Stimulated activated naive CD4-positive, alpha-beta T cell treated with Interleukin-2 at 50 U/mL for 16 hours (primary cell): ENCODE measurements around the gene AARSD1.
"Not testable (repeated sequence)": the region's sequence is repeated elsewhere in the genome, so short reads cannot be mapped to it uniquely, and the experiment has no call there.

Experiments used
- DNase-seq: peaks from one replicate; lab custom pipeline; 2025; lab: John Stamatoyannopoulos, UW

The AARSD1 gene

DNA sequence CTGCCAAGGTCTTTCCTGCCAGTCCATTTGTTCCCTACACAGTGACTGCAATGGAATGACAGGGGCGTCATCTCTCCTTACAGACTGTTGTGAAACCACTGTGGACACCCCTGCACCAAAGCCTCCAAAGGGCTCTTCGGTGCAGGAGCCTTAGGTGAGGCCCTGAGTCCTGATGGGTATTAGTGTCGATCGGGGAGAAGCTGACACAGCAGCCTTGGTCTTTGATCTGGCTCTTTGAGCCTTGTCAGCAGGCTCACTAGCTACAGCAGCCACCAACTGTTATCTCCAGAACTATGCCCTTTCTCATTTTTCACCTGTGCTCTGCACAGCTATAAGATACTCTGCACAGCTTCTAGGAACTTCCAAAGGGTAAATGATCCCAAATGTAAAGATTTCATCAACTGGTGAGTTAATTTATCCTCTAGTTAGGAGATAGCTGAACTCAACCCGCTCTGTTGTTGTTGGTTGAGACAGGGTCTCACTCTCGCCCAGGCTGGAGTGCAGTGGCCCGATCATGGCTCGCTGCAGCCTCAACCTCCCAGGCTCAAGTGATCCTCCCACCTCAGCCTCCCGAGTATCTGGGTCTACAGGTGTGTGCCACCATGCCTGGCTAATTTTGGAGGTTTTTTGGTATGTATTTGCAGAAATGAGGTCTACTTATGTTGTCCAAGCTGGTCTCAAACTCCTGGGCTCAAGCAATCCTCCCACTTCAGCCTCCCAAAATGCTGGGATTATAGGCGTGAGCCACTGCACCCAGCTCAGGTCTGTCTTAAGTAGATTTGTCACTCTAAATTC lies 44.0 kb downstream of the AARSD1 start:
- DNase-seq = no peak

DNA sequence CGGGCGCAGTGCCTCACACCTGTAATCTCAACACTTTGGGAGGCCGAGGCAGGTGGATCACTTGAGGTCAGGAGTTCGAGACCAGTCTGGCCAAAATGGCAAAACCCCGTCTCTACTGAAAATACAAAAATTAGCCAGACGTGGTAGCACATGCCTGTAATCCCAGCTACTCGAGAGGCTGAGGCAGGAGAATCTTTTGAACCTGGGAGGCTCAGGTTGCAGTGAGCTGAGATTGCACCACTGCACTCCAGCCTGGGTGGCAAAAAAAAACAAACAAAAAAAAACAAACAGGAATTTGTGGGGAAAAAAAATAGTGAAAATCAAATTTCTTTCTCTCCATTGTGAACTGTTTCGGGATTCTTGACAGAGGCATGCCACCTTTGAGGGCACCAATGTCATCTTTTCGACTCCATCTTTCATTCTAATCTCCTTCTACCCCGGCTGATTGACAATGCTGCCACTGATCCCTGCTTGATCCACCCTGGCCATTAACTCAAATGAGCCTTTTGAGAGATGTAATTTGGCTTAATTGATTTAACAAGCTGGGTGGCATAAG lies 44.7 kb downstream of the AARSD1 start:
- not testable (repeated sequence) for DNase-seq

DNA sequence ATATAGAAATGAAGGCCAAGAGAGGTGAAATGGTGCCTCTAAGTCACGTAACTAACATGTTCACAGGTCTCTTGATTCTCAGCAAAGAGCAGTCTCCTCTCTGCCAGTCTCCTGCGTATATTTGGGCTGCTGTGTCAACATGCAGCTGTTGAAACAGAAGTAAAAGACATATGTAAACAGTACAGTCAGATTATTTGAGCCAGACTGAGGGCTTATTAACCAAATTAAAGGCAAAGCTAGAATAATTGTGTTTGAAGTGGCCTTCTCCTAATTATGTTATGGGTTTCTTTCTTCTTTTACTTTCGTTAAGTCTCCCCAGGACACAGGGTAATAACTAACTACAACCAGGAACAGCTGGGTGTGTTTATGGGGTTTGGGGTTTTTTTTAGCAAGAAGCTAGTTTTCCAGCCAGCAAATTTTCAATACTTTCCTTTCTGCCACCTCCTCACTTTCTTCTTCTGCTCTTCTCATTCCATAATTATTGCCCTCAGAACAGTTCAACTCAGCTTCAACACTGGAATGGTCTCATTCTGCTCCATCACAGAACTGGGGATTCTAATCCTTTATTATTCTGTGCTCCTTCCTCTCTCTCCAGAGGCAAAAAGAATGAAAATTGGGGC lies 45.2 kb downstream of the AARSD1 start:
- DNase-seq = no peak

DNA sequence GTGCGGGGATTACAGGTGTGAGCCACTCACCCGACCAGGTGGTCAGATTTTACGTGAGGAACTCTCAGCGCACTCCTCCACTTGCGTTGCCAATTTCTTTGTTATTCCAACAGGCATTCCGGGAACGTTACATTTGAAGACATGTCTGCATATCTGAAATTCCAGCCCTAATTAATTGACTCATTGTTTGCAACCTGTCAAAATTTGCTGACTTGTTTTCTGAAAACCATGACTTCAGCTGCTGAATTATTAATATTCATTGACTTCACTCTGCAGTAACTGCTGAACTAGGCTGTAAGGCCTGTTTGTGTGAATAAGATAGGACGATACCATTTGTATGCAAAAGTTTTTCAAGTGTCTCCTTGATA lies 47.0 kb downstream of the AARSD1 start:
- DNase-seq = no peak

DNA sequence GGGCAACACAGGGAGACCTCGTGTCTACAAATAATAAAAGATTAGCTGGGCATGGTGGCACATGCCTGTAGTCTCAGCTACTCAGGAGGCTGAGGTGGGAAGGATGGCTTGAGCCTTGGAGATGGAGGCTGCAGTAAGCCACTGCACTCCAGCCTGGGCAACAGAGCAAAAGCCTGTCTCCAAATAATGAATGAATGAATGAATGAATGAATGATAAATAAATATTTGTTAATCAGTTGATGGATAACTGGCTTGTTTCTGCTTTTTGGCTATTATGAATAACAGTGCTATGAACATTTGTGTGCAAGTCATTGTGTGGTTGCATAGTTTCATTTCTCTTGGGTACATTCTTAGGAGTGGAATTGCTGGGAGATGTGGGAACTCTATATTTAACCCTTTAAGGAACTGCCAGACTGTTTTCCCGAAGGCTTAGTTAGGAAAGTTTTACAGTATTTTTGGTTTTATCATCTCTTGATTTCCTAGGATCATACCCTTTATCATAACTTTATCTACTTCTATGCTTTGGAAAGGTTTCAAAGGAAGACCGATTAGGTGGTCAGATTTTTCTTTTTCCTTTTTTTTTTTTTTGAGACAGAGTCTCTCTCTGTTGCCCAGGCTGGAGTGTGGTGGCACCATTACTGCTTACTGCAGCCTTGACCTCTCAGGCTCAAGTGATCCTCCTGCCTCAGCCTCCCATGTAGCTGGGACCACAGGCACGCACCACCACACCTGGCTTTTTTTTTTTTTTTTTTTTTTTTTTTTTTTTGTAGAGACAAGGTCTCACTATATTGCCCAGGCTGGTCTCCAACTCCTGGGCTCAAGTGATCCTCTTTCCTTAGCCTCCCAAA lies 47.6 kb downstream of the AARSD1 start:
- DNase-seq = not testable (repeated sequence)

DNA sequence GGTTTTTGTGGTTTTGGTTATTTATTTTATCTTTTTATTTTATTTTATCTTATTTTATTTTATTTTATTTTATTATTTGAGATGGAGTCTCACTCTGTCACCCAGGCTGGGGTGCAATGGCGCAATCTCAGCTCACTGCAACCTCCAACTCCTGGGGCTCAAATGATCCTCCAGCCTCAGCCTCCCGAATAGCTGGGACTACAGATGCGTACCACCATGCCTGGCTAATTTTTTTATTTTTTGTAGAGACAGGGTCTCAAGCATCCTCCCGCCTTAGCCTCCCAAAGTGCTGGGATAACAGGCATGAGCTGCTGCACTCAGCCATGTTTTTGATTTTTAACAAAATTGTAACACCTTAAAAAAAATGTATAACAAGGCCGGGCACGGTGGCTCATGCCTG lies 49.0 kb downstream of the AARSD1 start:
- not testable (repeated sequence) for DNase-seq

DNA sequence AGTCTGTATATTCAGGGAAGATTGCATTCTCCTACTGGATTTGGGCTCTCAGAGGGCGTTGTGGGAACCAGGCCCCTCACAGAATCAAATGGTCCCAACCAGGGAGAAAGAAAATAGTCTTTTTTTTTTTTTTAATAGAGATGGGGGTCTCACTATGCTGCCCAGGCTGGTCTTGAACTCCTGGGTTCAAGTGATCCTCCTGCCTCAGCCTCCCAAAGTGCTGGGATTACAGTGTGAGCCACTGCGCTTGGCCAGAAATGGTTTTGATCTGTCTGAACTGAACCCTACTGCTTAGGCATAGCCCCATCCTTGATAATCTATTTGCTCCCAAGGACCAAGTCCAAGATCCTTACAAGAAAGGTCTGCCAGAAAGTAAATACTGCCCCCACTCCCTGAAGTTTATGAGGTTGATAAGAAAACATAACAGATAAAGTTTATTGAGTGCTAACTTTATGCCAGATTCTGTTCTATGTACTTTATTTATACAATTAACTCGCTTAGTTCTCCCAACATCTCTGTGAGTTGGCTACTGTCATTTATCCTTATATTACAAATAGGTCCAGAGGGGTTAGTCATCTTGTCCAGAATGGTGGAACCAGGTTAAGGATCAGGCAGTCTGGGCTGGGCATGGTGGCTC lies 50.2 kb downstream of the AARSD1 start:
- DNase-seq = no peak

DNA sequence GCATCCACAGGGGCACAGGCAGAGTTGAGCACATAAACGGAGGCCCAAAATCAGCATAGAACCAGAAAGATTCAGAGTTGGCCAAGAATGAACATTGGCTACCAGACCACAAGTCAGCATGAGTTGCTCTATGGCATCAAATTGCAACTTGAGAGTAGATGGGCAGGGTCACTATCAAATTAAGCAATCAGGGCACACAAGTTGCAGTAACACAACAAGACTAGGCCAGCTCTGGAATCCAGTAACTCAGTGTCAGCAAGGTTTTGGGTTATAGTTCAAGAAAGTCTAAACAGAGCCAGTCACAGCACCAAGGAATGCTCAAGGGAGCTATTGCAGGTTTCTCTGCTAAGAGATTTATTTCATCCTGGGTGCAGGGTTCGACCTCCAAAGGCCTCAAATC lies 50.7 kb downstream of the AARSD1 start:
- no peak for DNase-seq

DNA sequence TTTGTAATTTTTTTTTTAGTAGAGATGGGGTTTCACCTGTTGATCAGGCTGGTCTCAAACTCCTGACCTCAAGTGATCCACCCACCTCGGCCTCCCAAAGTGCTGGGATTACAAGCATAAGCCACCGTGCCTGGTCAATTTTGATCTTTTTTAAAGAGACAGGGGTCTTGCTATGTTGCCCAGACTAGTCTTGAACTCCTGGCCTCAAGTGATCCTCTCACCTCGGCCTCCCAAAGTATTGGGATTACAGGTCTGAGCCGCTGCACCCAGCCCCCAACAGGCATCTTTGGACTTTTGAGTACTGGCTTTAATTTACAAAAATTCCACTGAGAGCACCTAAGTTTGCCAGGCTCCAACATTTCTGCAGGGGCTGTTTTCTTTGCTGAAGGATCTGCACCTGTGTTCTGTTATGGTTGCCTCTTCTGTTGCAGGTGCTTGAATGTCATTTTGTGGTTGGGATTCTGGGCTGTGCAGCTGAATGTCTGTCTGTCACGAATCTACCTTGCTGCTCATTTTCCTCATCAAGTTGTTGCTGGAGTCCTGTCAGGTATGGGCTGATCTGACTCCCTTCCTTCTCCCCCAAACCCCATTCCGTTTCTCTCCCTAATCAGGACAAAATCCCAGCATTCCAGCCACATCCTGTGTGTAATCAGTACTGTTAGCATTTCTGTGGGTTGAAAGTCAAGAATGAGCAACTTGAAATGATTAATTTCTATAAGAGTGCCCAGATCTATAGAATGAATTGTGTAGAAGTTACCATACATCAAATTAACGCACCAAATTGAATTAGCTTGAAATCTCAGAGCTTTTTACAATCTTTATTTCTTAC lies 55.2 kb downstream of the AARSD1 start:
- DNase-seq = no peak

DNA sequence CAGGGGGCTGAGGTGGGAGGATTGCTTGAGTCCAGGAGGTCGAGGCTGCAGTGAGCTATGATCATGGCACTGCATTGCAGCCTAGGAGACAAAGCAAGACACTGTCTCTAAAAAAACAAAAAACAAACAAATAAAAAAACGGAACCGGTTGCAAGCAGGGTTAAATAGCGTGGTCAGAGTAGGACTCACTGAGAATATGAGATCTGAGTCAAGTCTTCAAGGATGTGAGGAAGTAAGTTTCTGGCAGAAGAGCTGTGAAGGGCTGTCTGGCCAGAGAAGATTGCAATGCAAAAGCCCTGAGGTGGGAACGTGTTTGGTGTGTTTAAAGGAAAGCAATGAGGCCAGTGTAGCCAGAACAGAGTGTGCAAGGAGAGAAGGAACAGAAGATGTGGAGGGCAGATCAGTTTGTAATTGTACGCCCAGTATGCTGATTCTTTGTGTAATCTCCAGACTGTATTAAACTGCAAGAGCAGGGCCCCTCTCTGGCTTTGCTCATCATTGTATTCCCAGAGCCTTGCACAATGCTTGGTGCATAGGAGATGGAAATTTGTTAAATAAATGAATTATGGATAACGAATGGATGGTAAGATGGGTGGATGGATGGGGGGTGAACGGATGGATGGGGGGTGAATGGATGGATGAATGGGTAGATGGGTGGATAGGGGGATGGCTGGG lies 57.3 kb downstream of the AARSD1 start:
- no peak for DNase-seq

DNA sequence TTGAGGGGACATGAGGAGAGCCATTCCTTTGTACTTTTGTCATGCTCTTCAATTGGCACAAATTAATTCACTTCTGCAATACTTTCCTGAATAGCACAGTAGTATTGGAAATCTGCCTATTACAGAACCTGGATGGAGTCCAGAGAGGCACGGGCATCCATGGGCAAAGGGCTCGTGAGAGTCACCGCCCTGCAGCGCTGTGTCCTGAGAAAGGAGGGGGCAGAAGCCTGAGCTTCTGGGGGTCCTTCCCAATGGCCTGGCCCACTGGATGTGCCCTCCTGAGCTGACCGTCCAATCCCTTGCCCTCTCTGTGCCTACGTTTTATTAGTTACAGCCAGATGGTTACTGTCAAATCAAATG lies 60.2 kb downstream of the AARSD1 start:
- DNase-seq = no peak

DNA sequence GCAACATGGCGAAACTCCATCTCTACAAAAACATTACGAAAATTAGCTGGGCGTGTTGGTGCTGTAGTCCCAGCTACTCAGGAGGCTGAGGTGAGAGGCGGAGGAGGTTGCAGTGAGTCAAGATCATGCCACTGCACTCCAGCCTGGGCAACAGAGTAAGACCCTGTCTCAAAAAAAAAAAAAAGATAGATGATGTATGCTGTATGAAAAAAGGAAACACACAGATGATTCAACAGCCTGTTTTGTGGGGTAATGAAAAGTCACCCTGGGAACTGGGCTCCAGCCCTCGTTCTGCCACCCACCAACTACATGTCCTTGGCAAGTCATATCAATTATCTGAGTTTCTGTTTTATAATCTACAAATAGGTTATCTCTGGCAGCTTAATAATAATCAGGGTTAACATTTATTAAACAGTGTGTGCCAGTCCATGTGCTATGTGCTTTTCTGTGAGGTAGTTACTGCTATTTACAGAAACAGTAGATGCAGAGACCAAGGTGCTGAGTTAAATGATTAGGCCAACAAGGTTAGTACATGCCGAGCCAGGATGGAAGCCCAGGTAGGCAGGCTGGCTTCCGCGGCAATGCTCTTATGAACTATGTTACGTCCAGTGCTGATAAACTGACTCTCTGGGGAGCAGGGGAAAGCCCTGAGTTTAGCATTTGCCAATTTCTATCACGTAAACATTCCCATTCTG lies 62.6 kb downstream of the AARSD1 start:
- no peak for DNase-seq
